GM23248 (cell line): ENCODE data around the gene DGKE.

ENCODE experiments used
- EZH2 ChIP-seq: fragments of 200-600 bp; sonication (generic); IDR thresholded peaks from 2 replicates; pipeline ENCODE4 v1.6.1; 2018; ENCODE audit warnings: antibody characterized with exemption, mild to moderate bottlenecking; ENCODE audit not compliant: insufficient read depth, poor library complexity, severe bottlenecking
- EZH2phosphoT487 ChIP-seq: fragments of 200-600 bp; sonication (generic); IDR thresholded peaks from 2 replicates; pipeline ENCODE4 v1.6.1; 2018; ENCODE audit warnings: antibody characterized with exemption, moderate library complexity, mild to moderate bottlenecking, low read depth; ENCODE audit not compliant: insufficient read depth

- TF ChIP-seq EZH2phosphoT487 (no peak), EZH2 (no peak)
Observed at GRCh38 chr17:56863974-56864373, 30.0 kb downstream of the DGKE start.
